Hematopoietic multipotent progenitor cell (in vitro differentiated cells): ENCODE measurements around the gene TRIM75. TPM values are rescaled to one million over a fixed set of nuclear protein-coding genes. Genes with fewer than 3 reads are reported as not detected.
"Not testable (repeated sequence)": the region's sequence is repeated elsewhere in the genome, so short reads cannot be mapped to it uniquely, and the experiment has no call there.

Source experiments
- DNase-seq, 3 donors: peaks; one replicate each; pipeline ENCODE4 v3.0.0-alpha.2; 2011 to 2015; ENCODE audit warnings: low read depth in 2 of 3, low spot score in 2 of 3
- small RNA-seq: library from RNA; depleted of rRNA; stranded (forward); fragments of <200 nt; gene quantifications from one replicate; pipeline ENCODE3, GENCODE V24; 2012
- total RNA-seq: library from RNA; depleted of rRNA; stranded (reverse); fragments of >200 nt; gene quantifications from one replicate; pipeline ENCODE4 v1.2.3, GENCODE V29; 2012

TRIM75 gene
- total RNA-seq, 1 donor: not detected

DNA sequence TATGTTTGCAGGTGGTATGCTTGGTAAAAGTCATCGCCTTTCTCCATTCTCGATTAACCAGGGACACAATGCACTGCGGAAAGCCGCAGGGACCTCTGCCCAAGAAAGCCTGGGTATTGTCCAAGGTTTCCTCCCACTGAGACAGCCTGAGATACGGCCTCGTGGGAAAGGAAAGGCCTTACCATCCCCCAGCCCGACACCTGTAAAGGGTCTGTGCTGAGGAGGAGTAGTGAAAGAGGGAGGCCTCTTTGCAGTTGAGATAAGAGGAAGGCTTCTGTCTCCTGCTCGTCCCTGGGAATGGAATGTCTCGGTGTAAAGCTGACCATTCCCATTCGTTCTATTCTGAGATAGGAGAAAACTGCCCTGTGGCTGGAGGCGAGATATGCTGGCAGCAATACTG lies 19.7 kb downstream of the TRIM75 start:
- not testable (repeated sequence) for DNase-seq

DNA sequence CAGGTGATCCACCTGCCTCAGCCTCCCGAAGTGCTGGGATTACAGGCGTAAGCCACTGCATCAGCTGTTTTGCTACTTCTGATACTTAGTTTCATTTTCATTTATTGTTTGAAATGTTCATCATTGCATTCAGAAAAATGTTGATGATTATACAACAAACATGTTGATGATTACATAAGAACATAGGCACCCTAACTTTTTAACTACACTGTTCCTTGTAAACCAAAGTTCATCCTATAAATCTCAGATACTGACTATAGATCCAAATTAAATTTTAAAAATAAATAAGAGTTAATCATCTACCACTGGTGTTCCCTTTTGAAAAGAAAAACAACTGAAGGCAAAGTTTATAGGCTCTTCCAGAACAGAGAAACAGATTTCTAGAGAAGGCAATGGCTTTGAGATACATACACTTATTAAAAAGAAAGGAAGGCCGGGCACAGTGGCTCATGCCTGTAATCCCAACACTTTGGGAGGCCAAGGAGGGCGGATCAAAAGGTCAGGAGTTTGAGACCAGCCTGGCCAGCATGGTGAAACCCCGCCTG lies 23.4 kb downstream of the TRIM75 start:
- no peak for DNase-seq

DNA sequence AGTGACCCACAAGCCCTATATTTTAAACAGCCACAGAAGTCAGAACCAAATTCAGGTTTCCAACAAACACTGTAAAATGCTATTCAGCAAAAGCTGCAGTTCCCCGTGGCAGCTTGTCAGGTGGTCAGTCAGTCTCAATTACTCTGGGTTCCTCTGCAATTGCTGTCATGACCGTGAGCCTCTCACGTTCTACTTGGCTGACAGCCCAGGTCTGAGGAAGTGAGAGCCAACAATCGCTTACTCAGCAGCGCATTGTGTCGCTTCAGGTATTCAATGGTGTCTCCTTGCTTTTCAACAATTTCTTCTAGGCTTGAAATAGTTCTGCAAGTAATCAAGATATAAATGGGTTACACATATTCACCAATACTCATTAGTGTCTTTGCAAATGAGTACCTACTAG lies 25.8 kb downstream of the TRIM75 start:
- DNase-seq: peak in 2 of 3 donors; percentile 17 to 40

DNA sequence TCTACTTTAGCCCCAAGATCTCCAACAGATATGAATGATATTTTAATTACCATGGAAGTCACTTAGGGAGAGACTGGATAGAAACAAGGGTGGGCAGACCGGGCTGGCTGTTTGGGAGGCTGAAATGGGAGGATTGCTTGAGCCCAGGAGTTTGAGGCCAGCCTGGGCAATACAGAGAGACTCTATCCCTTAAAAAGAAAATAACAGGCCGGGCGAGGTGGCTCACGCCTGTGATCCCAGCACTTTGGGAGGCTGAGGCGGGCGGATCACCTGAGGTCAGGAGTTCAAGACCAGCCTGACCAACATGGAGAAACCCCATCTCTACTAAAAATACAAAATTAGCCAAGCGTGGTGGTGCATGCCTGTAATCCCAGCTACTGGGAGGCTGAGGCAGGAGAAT lies 31.1 kb downstream of the TRIM75 start:
- DNase-seq: not testable (repeated sequence)

DNA sequence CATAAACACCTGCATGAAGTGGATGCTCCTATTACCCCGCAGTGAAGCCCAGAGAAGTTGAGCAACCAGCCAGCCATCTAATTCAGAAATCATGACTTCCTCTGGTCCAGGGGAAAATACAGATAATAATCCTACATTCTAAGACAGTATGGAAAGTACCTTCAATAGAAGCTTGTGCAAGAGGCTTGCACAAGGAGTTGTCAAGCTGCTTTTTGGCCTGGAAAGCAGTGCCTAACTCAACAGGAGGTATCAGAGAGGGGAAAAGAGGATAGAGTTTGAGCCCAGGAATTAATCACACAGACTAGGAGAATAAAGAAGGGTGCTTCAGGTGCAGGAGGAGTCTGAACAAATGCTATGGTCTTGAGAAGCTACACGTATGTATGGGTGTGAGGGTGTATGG lies 32.3 kb downstream of the TRIM75 start:
- DNase-seq: no peak

DNA sequence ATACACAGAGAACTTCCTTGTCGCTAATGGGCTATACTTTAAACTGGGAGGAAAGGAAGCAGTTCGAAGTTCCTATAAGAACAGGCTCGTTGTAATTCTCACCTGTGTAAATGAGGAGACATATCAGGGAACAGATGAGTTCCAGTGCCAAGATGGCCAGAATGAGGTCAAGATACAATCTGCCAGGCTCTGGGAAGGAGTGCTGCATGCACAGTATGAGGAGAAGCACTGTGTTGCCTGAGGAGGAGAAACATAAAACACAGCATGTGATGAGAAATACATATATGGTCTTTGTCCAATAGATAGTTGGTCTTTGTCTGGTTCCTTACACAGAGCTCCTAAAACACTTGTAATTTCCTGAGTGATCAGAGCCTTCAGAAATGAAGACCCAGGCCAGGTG lies 34.7 kb downstream of the TRIM75 start:
- no peak for DNase-seq

DNA sequence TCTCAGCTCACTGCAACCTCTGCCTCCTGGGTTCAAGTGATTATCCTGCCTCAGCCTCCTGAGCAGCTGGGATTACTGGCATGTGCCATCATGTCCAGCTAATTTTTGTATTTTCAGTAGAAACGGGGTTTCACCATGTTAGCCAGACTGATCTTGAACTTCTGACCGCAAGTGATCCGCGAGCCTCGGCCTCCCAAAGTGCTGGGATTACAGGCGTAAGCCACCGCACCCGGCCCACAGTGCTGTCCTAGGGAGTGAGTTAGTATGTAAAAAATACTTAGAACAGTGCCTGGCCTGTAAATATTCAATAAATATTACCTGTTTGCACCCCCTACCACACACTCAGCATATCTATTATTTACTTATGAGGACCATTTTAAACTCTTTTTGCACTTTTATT lies 38.5 kb downstream of the TRIM75 start:
- DNase-seq: not testable (repeated sequence)

DNA sequence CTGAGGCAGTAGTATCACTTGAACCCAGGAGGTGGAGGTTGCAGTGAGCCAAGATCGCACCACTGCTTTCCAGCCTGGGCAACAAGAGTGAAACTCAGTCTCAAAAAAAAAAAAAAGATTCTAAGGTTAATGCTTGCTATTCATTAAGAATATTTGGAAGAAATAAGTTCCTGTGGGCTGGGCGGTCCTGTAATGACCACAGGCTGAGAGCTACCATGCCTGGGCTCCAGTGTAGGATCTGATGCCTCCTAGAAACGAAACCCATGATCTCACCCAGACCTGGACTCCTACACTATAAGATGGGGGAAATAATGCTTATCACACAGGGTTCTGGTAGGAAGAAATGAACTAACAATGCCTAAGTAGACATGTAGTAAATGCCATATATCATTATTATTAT lies 41.2 kb downstream of the TRIM75 start:
- no peak for DNase-seq

DNA sequence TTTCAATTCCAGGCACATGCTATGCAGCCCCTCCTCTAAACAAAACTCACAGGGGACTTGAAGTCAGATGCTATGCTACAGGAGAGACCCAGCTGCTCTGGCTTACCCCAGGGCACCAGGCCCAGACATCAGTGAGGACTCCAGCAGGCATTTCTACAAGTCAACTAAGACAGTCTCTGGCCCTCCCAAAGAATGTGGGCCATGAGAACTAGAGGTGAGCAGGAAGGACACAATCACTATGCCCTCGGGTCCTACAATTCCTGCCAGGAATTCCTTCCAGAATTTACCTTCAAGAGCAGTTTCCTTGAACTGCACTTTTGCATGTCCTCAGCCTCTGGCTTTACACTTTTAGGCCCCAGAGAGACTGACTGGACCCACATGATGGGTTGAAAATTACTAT lies 41.6 kb downstream of the TRIM75 start:
- DNase-seq: no peak

DNA sequence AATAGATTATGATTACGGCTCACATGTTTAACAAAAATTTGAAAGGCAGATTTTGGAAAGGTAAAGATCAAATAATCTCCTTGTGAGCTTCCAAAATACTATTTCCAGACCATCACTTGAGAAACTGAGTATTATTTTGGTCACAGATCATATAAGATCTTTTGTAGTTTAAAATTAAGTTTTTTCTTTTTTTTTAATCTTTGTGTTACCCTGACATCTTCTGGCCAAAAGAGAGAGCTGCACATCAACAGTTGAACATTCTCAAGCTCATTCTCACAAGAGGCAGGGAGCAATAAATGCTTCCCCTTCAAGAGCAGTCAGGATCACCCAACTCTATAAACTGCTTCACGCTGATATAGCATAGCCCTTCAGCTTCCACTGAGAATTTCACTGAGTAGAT lies 43.1 kb downstream of the TRIM75 start:
- peak in 2 of 3 donors; percentile 17 to 44 for DNase-seq

DNA sequence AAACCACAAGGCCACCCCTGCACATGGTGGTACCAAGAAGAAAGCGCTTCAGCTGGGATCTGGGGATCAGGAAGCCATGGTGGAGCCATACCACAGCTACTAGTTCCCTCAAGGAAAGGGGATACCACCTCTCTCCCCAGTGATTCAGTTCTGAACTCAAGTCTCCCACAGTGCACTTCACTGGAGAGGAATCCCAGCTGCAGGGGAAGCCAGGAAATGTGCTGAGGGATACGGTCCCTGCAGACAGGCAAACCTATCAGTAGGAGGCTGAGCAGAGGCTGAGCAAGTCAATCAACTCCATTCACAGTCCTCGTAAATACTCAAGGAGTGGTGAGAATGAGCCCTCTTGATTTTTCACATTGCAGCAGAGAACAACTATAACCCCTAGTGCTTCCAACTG lies 48.0 kb downstream of the TRIM75 start:
- no peak for DNase-seq

DNA sequence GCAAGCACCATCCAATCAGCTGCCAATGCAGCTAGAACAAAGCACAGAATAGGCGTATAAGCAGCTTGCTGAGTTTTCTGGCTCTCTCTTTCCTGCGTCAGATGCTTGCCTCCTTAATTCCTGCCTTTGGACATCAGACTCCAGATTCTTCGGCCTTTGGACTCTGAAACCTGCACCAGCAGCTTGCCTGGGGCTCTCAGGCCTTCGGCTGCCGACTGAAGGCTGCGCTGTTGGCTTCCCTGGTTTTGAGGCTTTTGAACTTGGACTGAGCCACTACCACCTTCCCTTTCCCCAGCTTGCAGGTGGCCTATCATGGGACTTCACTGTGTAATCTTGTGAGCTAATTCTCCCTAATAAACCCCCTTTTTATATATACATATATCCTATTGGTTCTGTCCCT lies 52.9 kb downstream of the TRIM75 start:
- no peak for DNase-seq

Small RNA genes within 50 kb of the gene (small RNA-seq; reads per million reads assigned to genes)
- gene AC106872.12: not detected

Other genes with a start within 250 kb of the TRIM75 start
- gene APELA, start 176.7 kb upstream of the TRIM75 start, total RNA-seq: not detected
- 1.1 TPM for gene TRIM61, start 76.2 kb upstream of the TRIM75 start, total RNA-seq
- gene TRIM60, start 21.9 kb upstream of the TRIM75 start, total RNA-seq: not detected
- 5.9 TPM for gene TMEM192, start 59.0 kb downstream of the TRIM75 start, total RNA-seq
- 5.4 TPM for gene KLHL2, start 153.7 kb downstream of the TRIM75 start, total RNA-seq